Mesenchymal stem cell (in vitro differentiated cells and primary cell): ENCODE data around the gene TNP2. TPM values are rescaled to one million over a fixed set of nuclear protein-coding genes. Genes with fewer than 3 reads are reported as not detected.

Source experiments
- DNase-seq: peaks from one replicate; pipeline ENCODE4 v3.0.0-alpha.2; 2013
- H2AFZ ChIP-seq: one replicate; pipeline ENCODE4 v1.6.1; 2013; ENCODE audit warnings: low read depth, mild to moderate bottlenecking, control low read depth, inconsistent platforms, low read length, moderate library complexity
- H2AK5ac ChIP-seq: 2 replicates; pipeline ENCODE4 v1.6.1; 2013; ENCODE audit warnings: low read length, moderate library complexity, mild to moderate bottlenecking, inconsistent platforms; ENCODE audit not compliant: severe bottlenecking
- H2BK120ac ChIP-seq: one replicate; pipeline ENCODE4 v1.6.1; 2013; ENCODE audit warnings: low read depth, mild to moderate bottlenecking, inconsistent platforms, low read length, moderate library complexity
- H2BK12ac ChIP-seq, 2 experiments: one replicate each; pipeline ENCODE4 v1.6.1; 2013; ENCODE audit warnings: inconsistent platforms in 2 of 2, low read length in 2 of 2, mild to moderate bottlenecking in 2 of 2, moderate library complexity in 2 of 2, control low read depth in 1 of 2
- H2BK15ac ChIP-seq: one replicate; pipeline ENCODE4 v1.6.1; 2013; ENCODE audit warnings: mild to moderate bottlenecking, low read depth, inconsistent platforms; ENCODE audit not compliant: poor library complexity, severe bottlenecking
- H2BK5ac ChIP-seq: 2 replicates; pipeline ENCODE4 v1.6.1; 2013; ENCODE audit warnings: low read depth, mild to moderate bottlenecking, low read length, control low read depth, inconsistent platforms; ENCODE audit not compliant: poor library complexity, severe bottlenecking
- H3K14ac ChIP-seq, 2 experiments: one replicate each; pipeline ENCODE4 v1.6.1; 2013; ENCODE audit warnings: inconsistent platforms in 2 of 2, low read length in 2 of 2, control low read depth in 1 of 2, mild to moderate bottlenecking in 1 of 2, moderate library complexity in 1 of 2
- H3K18ac ChIP-seq, 2 experiments: one replicate each; pipeline ENCODE4 v1.6.1; 2013; ENCODE audit warnings: inconsistent platforms in 2 of 2, low read length in 2 of 2, control low read depth in 1 of 2, low read depth in 1 of 2, mild to moderate bottlenecking in 1 of 2
- H3K23ac ChIP-seq, 2 experiments: one replicate each; pipeline ENCODE4 v1.6.1; 2013; ENCODE audit warnings: inconsistent platforms in 2 of 2, low read length in 2 of 2, mild to moderate bottlenecking in 2 of 2, moderate library complexity in 2 of 2, control low read depth in 1 of 2
- H3K27ac ChIP-seq: 2 replicates; pipeline ENCODE4 v1.5.1; 2013; ENCODE audit warnings: mild to moderate bottlenecking, moderate library complexity, low read length, control low read depth, inconsistent platforms; ENCODE audit not compliant: poor library complexity, severe bottlenecking
- H3K27me3 ChIP-seq, 2 experiments: 2 replicates each; pipeline versions ENCODE4 v1.6.1 to v1.7.0; 2013; ENCODE audit warnings: low read length in 2 of 2, mild to moderate bottlenecking in 2 of 2, moderate library complexity in 2 of 2, control low read depth in 1 of 2, inconsistent platforms in 1 of 2; ENCODE audit not compliant: control insufficient read depth in 1 of 2, insufficient read depth in 1 of 2
- H3K36me3 ChIP-seq, 2 experiments: 2 replicates each; pipeline versions ENCODE4 v1.6.1 to v1.7.0; 2013; ENCODE audit warnings: low read length in 2 of 2, control low read depth in 1 of 2, inconsistent platforms in 1 of 2, low read depth in 1 of 2, mild to moderate bottlenecking in 1 of 2; ENCODE audit not compliant: insufficient read depth in 2 of 2, control insufficient read depth in 1 of 2
- H3K4ac ChIP-seq, 2 experiments: one replicate each; pipeline ENCODE4 v1.6.1; 2013; ENCODE audit warnings: inconsistent platforms in 2 of 2, low read length in 2 of 2, mild to moderate bottlenecking in 2 of 2, moderate library complexity in 2 of 2, control low read depth in 1 of 2, low read depth in 1 of 2
- H3K4me1 ChIP-seq: 2 replicates; pipeline ENCODE4 v1.6.1; 2013; ENCODE audit warnings: low read depth, low read length, control low read depth; ENCODE audit not compliant: control insufficient read depth, insufficient read depth
- H3K4me2 ChIP-seq: 2 replicates; pipeline ENCODE4 v1.6.1; 2013; ENCODE audit warnings: low read length, mild to moderate bottlenecking, inconsistent platforms; ENCODE audit not compliant: poor library complexity, severe bottlenecking
- H3K4me3 ChIP-seq, 2 experiments: 2 replicates each; pipeline versions ENCODE4 v1.5.1 to v1.7.0; 2013; ENCODE audit warnings: low read length in 2 of 2, mild to moderate bottlenecking in 2 of 2, control low read depth in 1 of 2, low read depth in 1 of 2; ENCODE audit not compliant: insufficient read depth in 1 of 2
- H3K79me1 ChIP-seq: replicated peaks from 2 replicates; pipeline ENCODE4 v1.6.1; 2013; ENCODE audit warnings: mild to moderate bottlenecking, control low read depth, low read length, inconsistent platforms; ENCODE audit not compliant: poor library complexity, severe bottlenecking
- H3K9ac ChIP-seq: 2 replicates; pipeline ENCODE4 v1.7.0; 2013; ENCODE audit warnings: mild to moderate bottlenecking, low read length, moderate library complexity
- H3K9me3 ChIP-seq: 2 replicates; pipeline ENCODE4 v1.7.0; 2013; ENCODE audit warnings: mild to moderate bottlenecking, low read length; ENCODE audit not compliant: control insufficient read depth
- H4K8ac ChIP-seq: one replicate; pipeline ENCODE4 v1.6.1; 2013; ENCODE audit warnings: inconsistent platforms, mild to moderate bottlenecking, low read length, moderate library complexity
- H4K91ac ChIP-seq: one replicate; pipeline ENCODE4 v1.6.1; 2013; ENCODE audit warnings: mild to moderate bottlenecking, low read length, inconsistent platforms
- WGBS: methylation state at CpG from one replicate; pipeline ENCODE4 v1.1.7; 2013; ENCODE audit warnings: mixed read lengths; 5-methylcytosine and 5-hydroxymethylcytosine counted together
- polyA plus RNA-seq, 2 experiments: library from polyadenylated mRNA; stranded (reverse); fragments of 200-250 nt; gene quantifications; one replicate each; pipeline ENCODE4 v1.2.3, GENCODE V29; 2013

Gene TNP2
- polyA plus RNA-seq (2013, experiment 1 of 2), result not detected
- not detected for polyA plus RNA-seq (2013, experiment 2 of 2)

- Histone ChIP-seq H3K9me3 (no peaks in the 10 kb centered on the region), H3K27me3 (peaks cover 0 to 26% of the 10 kb centered on the region in 2 experiments), H3K36me3 (no peaks in the 10 kb centered on the region), H2BK12ac (no peak within 1 kb of the TSS), H2BK5ac (no peak within 1 kb of the TSS), H3K4me3 (no peak within 1 kb of the TSS), H2AK5ac (peak within 1 kb of the TSS; percentile 10), H2BK15ac (peak within 1 kb of the TSS; percentile 29), H3K27ac (no peak within 1 kb of the TSS), H3K14ac (no peak within 1 kb of the TSS), H4K8ac (no peak within 1 kb of the TSS), H3K4ac (no peak within 1 kb of the TSS), H3K23ac (no peak within 1 kb of the TSS), H4K91ac (no peak within 1 kb of the TSS), H3K79me1 (no peaks in the 10 kb centered on the region), H2AFZ (no peak within 1 kb of the TSS), H2BK120ac (no peak within 1 kb of the TSS), H3K4me2 (no peak within 1 kb of the TSS), H3K9ac (no peak within 1 kb of the TSS), H3K18ac (no peak within 1 kb of the TSS), H3K4me1 (peaks cover 4% of the 10 kb centered on the region)
- 98% methylated on average over 9 of the region's 11 CpGs for WGBS
- no peak for DNase-seq
Measured at GRCh38 chr16:11268921-11269375, at the start of gene TNP2. TNP2 (minus strand) TSS chr16:11269325; CDS start chr16:11269262, 63 bp downstream.

DNA sequence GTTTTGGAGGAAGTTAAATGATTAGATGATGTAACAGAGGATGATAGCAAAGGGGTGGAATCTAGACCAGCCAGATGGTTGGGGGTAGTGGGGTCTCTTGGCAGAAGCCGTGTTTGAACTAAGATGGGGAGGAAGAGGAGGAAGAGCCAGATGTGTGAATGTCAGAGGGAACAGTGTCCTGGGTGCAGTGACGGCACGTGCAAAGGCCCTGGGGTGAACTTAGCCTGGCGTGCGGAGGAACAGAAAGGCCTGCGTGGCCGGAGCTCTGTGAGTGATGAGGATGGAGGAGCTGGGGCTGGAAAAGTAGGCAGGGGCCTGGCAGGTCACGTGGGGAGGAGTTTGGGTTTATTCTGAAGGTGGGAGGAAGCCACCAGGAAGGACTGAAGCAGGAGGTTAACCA, 49.7 kb upstream of the TNP2 start:
- Histone ChIP-seq H2AFZ (no peak overlapping the region), H3K27me3 (no peaks in the 10 kb centered on the region), H3K27ac (no peak overlapping the region), H3K4me3 (no peak overlapping the region), H2BK120ac (no peak overlapping the region), H3K4me2 (no peak overlapping the region), H3K4ac (no peak overlapping the region), H4K91ac (peak overlapping the region; percentile 55), H2BK5ac (no peak overlapping the region), H3K9ac (no peak overlapping the region), H3K14ac (no peak overlapping the region), H2BK15ac (peak overlapping the region; percentile 29), H3K79me1 (peaks cover 2% of the 10 kb centered on the region), H2AK5ac (peak overlapping the region; percentile 97), H3K23ac (no peak overlapping the region), H3K9me3 (no peaks in the 10 kb centered on the region), H3K4me1 (peaks cover 39% of the 10 kb centered on the region), H4K8ac (peak overlapping the region; percentile 20), H3K18ac (no peak overlapping the region), H3K36me3 (no peaks in the 10 kb centered on the region), H2BK12ac (peak overlapping the region in 1 of 2 experiments; percentile 39)
- DNase-seq, result no peak
- 96% methylated on average over 8 of the region's 8 CpGs for WGBS

DNA sequence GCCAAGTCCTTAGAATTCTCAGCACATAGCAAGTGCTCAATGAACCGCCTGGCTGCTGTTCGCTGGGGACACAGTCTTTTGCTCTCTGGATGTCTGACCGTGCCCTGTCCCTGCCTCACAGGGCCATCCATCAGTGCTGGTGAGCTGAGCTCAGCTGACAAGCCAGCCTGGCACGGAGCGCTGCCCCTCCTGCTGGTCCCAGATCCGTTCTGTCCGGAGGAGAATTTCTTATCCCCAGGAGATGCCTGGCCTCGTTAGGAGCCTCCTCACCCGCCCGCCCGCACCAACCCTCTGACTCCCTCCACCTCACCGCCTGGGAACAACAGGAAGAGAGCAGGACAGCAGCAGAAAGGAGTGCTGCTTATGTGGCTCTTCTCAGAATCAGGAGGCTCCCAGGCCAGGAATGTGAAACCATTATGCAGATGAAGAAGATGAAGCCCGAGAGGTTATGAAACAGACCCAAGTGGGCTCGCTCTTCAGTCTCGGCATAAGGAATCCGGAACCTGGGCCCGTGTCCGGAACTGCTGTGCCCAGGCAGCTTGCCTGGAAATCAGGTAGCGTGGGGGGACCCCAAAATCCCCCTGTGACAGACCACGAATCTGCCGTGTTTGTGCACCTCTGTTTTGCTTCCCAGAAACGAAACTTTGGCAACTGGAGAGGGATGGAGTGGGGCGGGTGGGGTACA, 47.3 kb upstream of the TNP2 start:
- no peak overlapping the region for H3K4me3 ChIP-seq
- peaks cover 2% of the 10 kb centered on the region for H3K79me1 ChIP-seq
- peak; percentile 56 for DNase-seq
- 44% methylated on average over 20 of the region's 23 CpGs for whole genome bisulfite sequencing
- no peaks in the 10 kb centered on the region for H3K36me3 ChIP-seq
- peak overlapping the region; percentile 37 for H2BK15ac ChIP-seq
- peak overlapping the region; percentile 22 to 57 for H2BK12ac ChIP-seq
- peak overlapping the region in 1 of 2 experiments; percentile 31 for H3K14ac ChIP-seq
- H3K27ac ChIP-seq, result peak overlapping the region; percentile 91
- H4K8ac ChIP-seq, result peak overlapping the region; percentile 78
- peak overlapping the region; percentile 9 for H2BK120ac ChIP-seq
- no peak overlapping the region for H3K9ac ChIP-seq
- H3K18ac ChIP-seq, result peak overlapping the region; percentile 40 to 86
- peaks cover 53% of the 10 kb centered on the region for H3K4me1 ChIP-seq
- H3K4ac ChIP-seq, result peak overlapping the region; percentile 1 to 57
- H3K27me3 ChIP-seq, result no peaks in the 10 kb centered on the region
- H3K23ac ChIP-seq, result no peak overlapping the region
- no peaks in the 10 kb centered on the region for H3K9me3 ChIP-seq
- peak overlapping the region; percentile 87 for H2BK5ac ChIP-seq
- peak overlapping the region; percentile 98 for H2AK5ac ChIP-seq
- H4K91ac ChIP-seq, result peak overlapping the region; percentile 92
- no peak overlapping the region for H2AFZ ChIP-seq
- H3K4me2 ChIP-seq, result no peak overlapping the region

GRCh38 chr16:11315510-11315909, 46.4 kb upstream of the TNP2 start:
- Histone ChIP-seq H3K27me3 (no peaks in the 10 kb centered on the region), H3K79me1 (peaks cover 2% of the 10 kb centered on the region), H3K27ac (peak overlapping the region; percentile 91), H2AK5ac (peak overlapping the region; percentile 86), H3K4me3 (no peak overlapping the region), H3K14ac (no peak overlapping the region), H2BK12ac (peak overlapping the region; percentile 14 to 76), H2BK120ac (peak overlapping the region; percentile 9), H2BK5ac (peak overlapping the region; percentile 87), H3K4me2 (peak overlapping the region; percentile 20), H3K9me3 (no peaks in the 10 kb centered on the region), H3K4ac (no peak overlapping the region), H3K18ac (peak overlapping the region; percentile 13 to 63), H3K4me1 (peaks cover 56% of the 10 kb centered on the region), H3K9ac (no peak overlapping the region), H2AFZ (no peak overlapping the region), H2BK15ac (peak overlapping the region; percentile 49), H4K91ac (peak overlapping the region; percentile 1), H3K23ac (no peak overlapping the region), H3K36me3 (no peaks in the 10 kb centered on the region), H4K8ac (peak overlapping the region; percentile 61)
- WGBS, result 17% methylated on average over 13 of the region's 13 CpGs
- DNase-seq, result peak; percentile 53
